ENCODE measurements around the gene CTBP1. TPM values are rescaled to one million over a fixed set of nuclear protein-coding genes. Genes with fewer than 3 reads are reported as not detected.

CTBP1 gene
- total and polyA plus RNA-seq, 2 of the 8 experiments (the other 6 are each of a cell fraction or from before 2014, with no cell fraction given): 128 to 185 TPM

DNA sequence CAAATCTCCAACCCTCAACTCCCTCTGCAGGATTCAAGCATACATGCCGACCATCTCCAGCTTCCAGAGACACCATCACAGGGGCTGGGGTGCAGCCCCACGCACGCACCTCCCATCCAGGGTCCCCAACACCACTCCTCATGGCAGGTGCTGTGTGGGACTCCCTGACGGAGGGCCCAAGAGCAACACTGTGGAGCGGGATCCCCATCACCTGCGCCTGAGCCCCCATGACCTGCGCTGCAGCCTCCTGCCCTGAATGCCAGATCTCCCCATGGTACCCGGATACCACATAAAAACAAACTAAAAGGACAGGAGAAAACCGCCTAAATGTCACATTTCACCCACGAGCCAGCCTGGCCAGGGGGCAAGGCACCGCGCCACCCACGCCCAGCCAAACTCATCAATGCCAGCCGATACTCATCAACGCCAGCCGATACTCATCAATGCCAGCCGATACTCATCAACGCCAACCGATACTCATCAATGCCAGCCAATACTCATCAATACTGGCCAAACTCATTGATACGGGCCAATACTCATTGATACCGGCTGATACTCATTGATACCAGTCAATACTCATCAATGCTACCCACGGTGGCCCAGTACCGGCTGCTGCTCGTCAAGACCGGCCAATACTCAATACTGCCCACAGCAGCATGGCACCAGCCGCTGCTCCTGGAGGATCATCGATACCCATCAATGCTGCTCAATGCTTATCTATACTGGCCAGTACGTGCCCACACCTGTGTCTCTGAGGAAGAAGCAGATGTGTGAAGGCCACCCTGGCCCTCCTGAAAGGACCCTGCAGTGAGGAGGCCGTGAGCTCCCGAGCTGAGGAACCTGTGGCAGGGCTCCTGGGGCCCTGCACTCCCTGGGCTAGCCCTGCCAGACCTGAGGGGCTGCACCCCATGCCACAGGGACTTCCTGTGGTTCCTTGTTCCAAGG is 6.2 kb downstream of the CTBP1 start:
- Histone ChIP-seq H4K20me1 (replicated peaks in 1 of 2; ENCODE audit: control insufficient read depth in 1 of 2, insufficient read depth in 2 of 2, low read length in 2 of 2) (peaks cover 23 to 50% of the 10 kb centered on the region in 2 experiments), H3K4me1 (replicated peaks in 1 of 4; ENCODE audit: control insufficient read depth in 3 of 4, insufficient read depth in 4 of 4, low read length in 3 of 4) (peaks cover 0 to 12% (median 7%) of the 10 kb centered on the region in 4 experiments; a peak in 5 of 7 replicates), H3K79me1 (ENCODE audit: low read depth, low read length) (peaks cover 30% of the 10 kb centered on the region; the same call in 1 of the 2 replicates), H3K18ac (ENCODE audit: extremely low read depth, low read length) (no peak overlapping the region), H3K4me3 (ENCODE audit: extremely low read depth in 1 of 4, insufficient read depth in 2 of 4, low read depth in 3 of 4, low read length in 4 of 4) (no peak overlapping the region), H2AFZ (ENCODE audit: low read length) (no peak overlapping the region), H2AK5ac (ENCODE audit: low read depth, low read length) (no peak overlapping the region), H3K56ac (replicated peaks; ENCODE audit: insufficient read length, low read depth, low read length) (no peak overlapping the region), H2BK20ac (ENCODE audit: low read length) (no peak overlapping the region), H4K91ac (replicated peaks; ENCODE audit: insufficient read length, low read length) (no peak overlapping the region), H3K27ac (ENCODE audit: low read depth, low read length) (no peak overlapping the region), H2BK120ac (replicated peaks; ENCODE audit: low read depth, low read length) (no peak overlapping the region), H3K4me2 (ENCODE audit: insufficient read depth in 1 of 2, low read depth in 2 of 2, low read length in 2 of 2) (no peak overlapping the region), H3K9me3 (ENCODE audit: insufficient read depth in 2 of 2, low read depth in 1 of 2, low read length in 1 of 2) (no peaks in the 10 kb centered on the region), H3K14ac (ENCODE audit: insufficient read length) (no peak overlapping the region), H2BK15ac (ENCODE audit: low read length) (no peak overlapping the region), H3K23ac (ENCODE audit: insufficient read length) (no peak overlapping the region), H4K5ac (ENCODE audit: insufficient read length, low read depth, low read length) (no peak overlapping the region), H2BK12ac (ENCODE audit: low read depth, low read length) (no peak overlapping the region), H3K23me2 (ENCODE audit: low read depth, low read length) (peaks cover 4% of the 10 kb centered on the region; the same call in 1 of the 2 replicates), H3K4ac (replicated peaks; ENCODE audit: insufficient read length, low read depth, low read length) (no peak overlapping the region), H3K27me3 (replicated peaks in 1 of 4; ENCODE audit: control insufficient read depth in 3 of 4, extremely low read depth in 1 of 4, insufficient read depth in 3 of 4, low read length in 3 of 4) (no peaks in the 10 kb centered on the region; a peak in 1 of 7 replicates), H3K36me3 (ENCODE audit: control insufficient read depth in 2 of 4, insufficient read depth in 4 of 4, low read length in 3 of 4) (peaks cover 2 to 29% (median 10%) of the 10 kb centered on the region in 4 experiments; a peak in 4 of 8 replicates), H3K9ac (replicated peaks in 1 of 4; ENCODE audit: extremely low read depth in 1 of 4, low read depth in 3 of 4, low read length in 3 of 4) (no peak overlapping the region), H2BK5ac (ENCODE audit: low read depth, low read length) (no peak overlapping the region; the same call in 1 of the 2 replicates), H4K8ac (ENCODE audit: extremely low read depth, insufficient read depth, low read length) (peak overlapping the region; percentile 57; the same call in 1 of the 2 replicates), H3K79me2 (ENCODE audit: control insufficient read depth in 1 of 2, insufficient read depth in 2 of 2, low read length in 2 of 2) (peaks cover 50 to 80% of the 10 kb centered on the region in 2 experiments)
- TF ChIP-seq TCF12 (IDR thresholded peaks at IDR 0.05; ENCODE audit: low read depth, low read length): no peak
- TF ChIP-seq SUZ12 (IDR thresholded peaks at IDR 0.05; ENCODE audit: low read length): no peak
- POLR2A ChIA-PET (ENCODE audit: partially characterized antibody): interaction anchor here (0.9 to 1.2 kb wide), 2 partner anchors 26 to 54 kb away, joined by 4 read pairs; no protein-coding TSS in a partner anchor
- 97% methylated on average over 30 of the region's 30 CpGs; no CpG with 5 or more reads in 1 of the 2 experiments for WGBS, 2 experiments (ENCODE audit: extremely low coverage in 1 of 2, insufficient coverage in 1 of 2, insufficient read length in 1 of 2, insufficient replicate concordance in 2 of 2, low coverage in 1 of 2, low lambda C conversion rate in 2 of 2, missing lambda C conversion rate in 1 of 2)
- DNase-seq (ENCODE audit: low read depth in 1 of 2, low spot score in 2 of 2) (no peak), FAIRE-seq (no peak)
- CTCF ChIA-PET (ENCODE audit: partially characterized antibody): interaction anchor here (0.6 to 2.2 kb wide), 4 partner anchors 22 to 43 kb away, joined by 3 to 8 read pairs (median 3); no protein-coding TSS in a partner anchor
